NT2/D1 (cell line): ENCODE measurements around the gene MRPS24.
A peak's percentile ranks its signal among the peaks of the same experiment; 100 is the strongest.

Experiments used
- DNase-seq: peaks from one replicate; pipeline ENCODE4 v3.0.0-alpha.2; 2011; ENCODE audit warnings: low read depth, low spot score
- H3K27me3 ChIP-seq: 2 replicates; pipeline ENCODE4 v1.6.0; 2011; ENCODE audit warnings: mild to moderate bottlenecking; ENCODE audit not compliant: insufficient read length, insufficient read depth
- H3K36me3 ChIP-seq: 2 replicates; pipeline ENCODE4 v1.6.1; 2011; ENCODE audit warnings: mild to moderate bottlenecking, low read length, mixed read lengths; ENCODE audit not compliant: insufficient read depth, insufficient read length
- H3K4me1 ChIP-seq: 2 replicates; pipeline ENCODE4 v1.5.1; 2011; ENCODE audit not compliant: insufficient read depth, insufficient read length
- H3K4me3 ChIP-seq: 2 replicates; pipeline ENCODE4 v1.5.1; 2011; ENCODE audit warnings: low read depth; ENCODE audit not compliant: insufficient read length
- H3K9ac ChIP-seq: 2 replicates; pipeline ENCODE4 v1.6.0; 2011; ENCODE audit warnings: low read depth; ENCODE audit not compliant: insufficient read length
- H3K9me3 ChIP-seq: 2 replicates; pipeline ENCODE4 v1.5.1; 2011; ENCODE audit warnings: mild to moderate bottlenecking, low read length; ENCODE audit not compliant: insufficient read depth
- SUZ12 ChIP-seq: IDR thresholded peaks from 2 replicates; pipeline ENCODE4 v1.6.1; 2011; ENCODE audit not compliant: insufficient read length, insufficient read depth; ENCODE audit errors: extremely low read depth
- YY1 ChIP-seq: IDR thresholded peaks from 2 replicates; pipeline ENCODE4 v1.6.1; 2011; ENCODE audit not compliant: insufficient read length, insufficient read depth
- ZNF274 ChIP-seq: IDR thresholded peaks from 2 replicates; pipeline ENCODE4 v1.6.1; 2011; ENCODE audit warnings: mild to moderate bottlenecking, low read depth, low read length

Gene MRPS24

DNA sequence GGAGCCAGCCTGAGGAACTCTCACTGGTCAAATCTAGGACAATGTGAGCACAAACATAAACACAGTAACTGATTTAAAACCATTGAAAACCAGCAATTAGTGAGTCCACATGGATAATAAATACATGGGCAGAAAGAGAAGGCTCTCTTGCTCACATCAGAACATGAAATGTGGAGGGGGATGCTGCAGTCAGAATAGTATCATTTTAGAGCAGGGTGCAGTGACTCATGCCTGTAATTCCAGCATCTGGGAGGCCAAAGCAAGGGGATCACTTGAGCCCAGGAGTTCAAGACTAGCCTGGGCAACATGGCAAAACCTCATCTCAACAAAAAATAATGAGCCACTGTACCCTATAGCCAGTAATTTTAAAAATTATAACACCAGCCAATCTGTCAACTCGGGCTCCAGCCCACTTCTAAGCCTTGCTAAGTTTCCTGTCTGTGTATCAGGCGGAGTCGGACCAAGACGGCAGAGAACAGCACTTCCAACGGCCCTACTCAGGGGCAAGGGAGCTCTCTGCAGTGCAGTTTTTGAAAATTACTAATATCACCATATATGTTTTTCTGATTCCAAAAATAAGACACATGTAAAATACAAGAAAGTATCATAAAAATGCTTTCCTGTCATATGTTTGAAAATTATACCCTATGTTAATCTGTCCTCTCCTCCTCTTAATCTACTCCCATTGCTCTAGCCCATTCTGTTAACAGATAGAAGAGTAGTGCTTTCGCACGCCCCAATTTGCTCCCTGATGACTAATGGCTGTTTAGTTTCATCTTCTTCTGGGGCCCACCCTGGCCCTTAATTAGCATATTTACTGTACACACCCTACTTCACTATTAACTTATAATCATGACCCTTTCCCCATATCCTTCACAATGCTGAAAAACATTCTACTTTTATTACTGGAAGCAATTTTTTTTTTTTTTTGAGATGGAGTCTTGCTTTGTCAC is 20.0 kb upstream of the MRPS24 start:
- H3K27me3 ChIP-seq: no peaks in the 10 kb centered on the region
- H3K36me3 ChIP-seq: peaks cover 17% of the 10 kb centered on the region
- H3K4me1 ChIP-seq: no peaks in the 10 kb centered on the region
- H3K9me3 ChIP-seq: no peaks in the 10 kb centered on the region
- H3K4me3 ChIP-seq: no peak overlapping the region
- H3K9ac ChIP-seq: no peak overlapping the region
- TF ChIP-seq YY1: no peak
- TF ChIP-seq ZNF274: no peak
- TF ChIP-seq SUZ12: no peak
- DNase-seq: no peak

GRCh38 chr7:43884617-43885016 is 15.3 kb upstream of the MRPS24 start:
- Histone ChIP-seq H3K27me3 (no peaks in the 10 kb centered on the region), H3K36me3 (peaks cover 36% of the 10 kb centered on the region), H3K4me1 (no peaks in the 10 kb centered on the region), H3K9me3 (no peaks in the 10 kb centered on the region), H3K4me3 (no peak overlapping the region), H3K9ac (no peak overlapping the region)
- DNase-seq: no peak
- TF ChIP-seq SUZ12 (no peak), YY1 (no peak)

- no peaks in the 10 kb centered on the region for H3K9me3 ChIP-seq
- no peak for DNase-seq
- H3K27me3 ChIP-seq: no peaks in the 10 kb centered on the region
- no peaks in the 10 kb centered on the region for H3K4me1 ChIP-seq
- H3K4me3 ChIP-seq: no peak overlapping the region
- TF ChIP-seq ZNF274 (no peak), YY1 (no peak), SUZ12 (no peak)
- no peak overlapping the region for H3K9ac ChIP-seq
- H3K36me3 ChIP-seq: peaks cover 37% of the 10 kb centered on the region
Observed at GRCh38 chr7:43884209-43884608, 14.9 kb upstream of the MRPS24 start.

DNA sequence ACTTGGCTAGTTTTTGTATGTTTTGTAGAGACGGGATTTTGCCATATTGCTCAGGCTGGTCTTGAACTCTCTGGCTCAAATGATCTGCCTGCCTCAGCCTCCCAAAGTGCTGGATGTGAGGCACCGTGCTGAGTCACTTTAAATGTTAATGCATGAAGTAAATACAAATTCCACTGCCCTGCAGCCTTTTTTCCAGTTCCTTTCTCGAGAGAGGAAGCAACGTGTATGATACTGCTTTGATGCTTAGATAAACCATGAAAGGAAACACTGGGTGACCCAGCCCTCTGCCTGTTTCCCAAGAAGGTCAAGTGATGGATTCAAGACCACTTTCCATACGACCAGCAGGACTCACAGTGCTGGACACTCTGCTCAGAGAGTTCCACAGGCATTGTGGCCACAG is 11.3 kb upstream of the MRPS24 start:
- no peaks in the 10 kb centered on the region for H3K4me1 ChIP-seq
- peaks cover 63% of the 10 kb centered on the region for H3K36me3 ChIP-seq
- peak; percentile 42 for DNase-seq
- H3K9ac ChIP-seq: no peak overlapping the region
- no peak overlapping the region for H3K4me3 ChIP-seq
- no peaks in the 10 kb centered on the region for H3K27me3 ChIP-seq
- H3K9me3 ChIP-seq: no peaks in the 10 kb centered on the region
- TF ChIP-seq YY1 (no peak), SUZ12 (no peak), ZNF274 (no peak)

DNA sequence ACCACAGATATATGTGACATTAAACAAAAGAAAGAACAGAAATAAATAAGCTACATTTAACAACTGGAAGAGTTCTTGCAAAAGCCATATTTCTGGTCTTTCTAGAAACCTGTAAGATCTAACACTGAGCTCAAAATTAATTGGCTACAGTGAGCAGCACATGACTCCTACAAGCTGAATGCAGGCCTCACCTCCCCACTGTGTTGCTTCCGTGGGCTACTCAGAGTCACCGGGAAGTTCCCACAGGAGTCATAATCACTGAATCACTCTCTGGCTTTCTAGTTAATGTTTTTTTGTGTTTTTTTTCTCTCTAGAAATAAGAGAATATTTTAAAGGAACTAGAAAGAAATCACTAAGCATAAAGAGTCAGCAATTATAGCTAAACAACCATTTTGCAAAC is 10.2 kb upstream of the MRPS24 start:
- Histone ChIP-seq H3K9ac (no peak overlapping the region), H3K36me3 (peaks cover 63% of the 10 kb centered on the region), H3K27me3 (no peaks in the 10 kb centered on the region), H3K4me3 (no peak overlapping the region), H3K4me1 (no peaks in the 10 kb centered on the region), H3K9me3 (no peaks in the 10 kb centered on the region)
- TF ChIP-seq SUZ12 (no peak), YY1 (no peak), ZNF274 (no peak)
- DNase-seq: no peak

GRCh38 chr7:43878867-43879266 is 9.6 kb upstream of the MRPS24 start:
- no peak overlapping the region for H3K9ac ChIP-seq
- no peaks in the 10 kb centered on the region for H3K4me1 ChIP-seq
- TF ChIP-seq YY1: no peak
- no peaks in the 10 kb centered on the region for H3K27me3 ChIP-seq
- DNase-seq: no peak
- H3K9me3 ChIP-seq: no peaks in the 10 kb centered on the region
- peaks cover 57% of the 10 kb centered on the region for H3K36me3 ChIP-seq
- no peak overlapping the region for H3K4me3 ChIP-seq

DNA sequence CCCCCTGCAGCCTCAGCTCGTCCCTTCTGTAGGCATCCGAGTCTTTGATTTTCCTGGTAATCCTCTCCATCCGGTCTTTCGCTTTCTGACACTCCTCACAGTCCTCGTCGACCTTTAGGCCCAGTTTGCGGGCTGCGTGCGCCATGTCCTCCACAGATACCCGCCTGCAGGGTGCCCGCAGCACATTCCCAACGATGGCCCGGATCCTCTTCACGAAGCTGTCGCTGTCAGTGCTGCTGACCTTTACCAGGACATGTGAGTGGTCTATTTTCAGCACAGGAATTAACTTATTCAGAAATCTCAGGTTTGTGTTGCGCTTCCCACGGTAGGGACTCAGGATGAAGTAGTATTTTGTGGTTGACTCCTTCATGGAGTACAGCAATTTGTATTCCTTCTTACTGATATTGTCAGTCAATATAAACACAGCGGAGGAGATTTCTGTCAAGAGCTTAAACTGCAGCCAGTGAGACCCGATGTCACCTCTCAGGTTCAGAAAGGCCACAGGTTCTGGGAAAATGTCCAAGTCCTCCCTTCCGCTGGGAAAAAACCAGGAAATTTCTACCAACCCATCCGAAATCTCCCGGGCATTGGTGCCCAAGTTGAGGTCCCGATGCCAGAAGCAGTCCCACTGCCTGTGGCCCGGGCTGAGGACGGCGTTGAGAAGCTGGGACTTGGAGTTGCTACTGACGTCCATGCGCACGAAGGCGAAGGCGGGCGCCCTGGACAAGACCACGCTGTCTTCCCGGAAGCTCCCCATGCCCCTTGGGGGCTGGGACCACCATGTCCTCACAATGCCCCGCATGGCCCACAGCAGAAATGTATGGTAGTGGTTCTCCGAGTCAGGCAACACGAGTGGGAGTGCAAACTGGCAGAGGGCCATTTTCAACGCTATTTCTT is 8.9 kb upstream of the MRPS24 start:
- Histone ChIP-seq H3K9ac (no peak overlapping the region), H3K36me3 (peaks cover 56% of the 10 kb centered on the region), H3K9me3 (no peaks in the 10 kb centered on the region), H3K4me1 (no peaks in the 10 kb centered on the region), H3K4me3 (no peak overlapping the region), H3K27me3 (no peaks in the 10 kb centered on the region)
- no peak for DNase-seq
- TF ChIP-seq YY1 (no peak), SUZ12 (no peak), ZNF274 (no peak)
